WTC11 (cell line): ENCODE results near the gene BAG3. TPM values are rescaled to one million over a fixed set of nuclear protein-coding genes. Genes with fewer than 3 reads are reported as not detected.

Source experiments
- ATAC-seq: fragments of 200-7000 bp; cut with Tn5 transposase; 2 replicates; pipeline ENCODE4 v1.10.0; 2021; ENCODE audit warnings: mild to moderate bottlenecking, moderate library complexity
- CTCF ChIA-PET: fragments of 300-600 bp; sonication (Branson Sonifier 250); formaldehyde crosslinking; loops from one replicate; lab custom pipeline; 2021; ENCODE audit warnings: antibody characterized with exemption; lab: Charles Lee
- POLR2A ChIA-PET: fragments of 350-600 bp; sonication (Branson Sonifier 250); formaldehyde crosslinking; loops from one replicate; lab custom pipeline; 2021; ENCODE audit warnings: antibody characterized with exemption; lab: Charles Lee
- DNase-seq: peaks from one replicate; pipeline ENCODE4 v3.0.0; 2021; ENCODE audit warnings: low spot score
- H3K27ac Mint-ChIP-seq: 2 replicates; pipeline ENCODE4 v1.8.0; 2021; ENCODE audit warnings: mixed read lengths
- H3K27me3 Mint-ChIP-seq: 2 replicates; pipeline ENCODE4 v1.8.0; 2021; ENCODE audit warnings: low read depth, mild to moderate bottlenecking, moderate library complexity, mixed read lengths
- H3K36me3 Mint-ChIP-seq: 2 replicates; pipeline ENCODE4 v1.8.0; 2021; ENCODE audit warnings: mixed read lengths
- H3K4me1 Mint-ChIP-seq: 2 replicates; pipeline ENCODE4 v1.8.0; 2022; ENCODE audit warnings: mixed read lengths
- H3K4me3 Mint-ChIP-seq: 2 replicates; pipeline ENCODE4 v1.8.0; 2021; ENCODE audit warnings: mild to moderate bottlenecking, moderate library complexity, mixed read lengths
- H3K9me3 Mint-ChIP-seq: 2 replicates; pipeline ENCODE4 v1.8.0; 2021; ENCODE audit warnings: mixed read lengths
- CREB1 ChIP-seq: sonication (generic); formaldehyde crosslinking; IDR thresholded peaks from 2 replicates; pipeline ENCODE4 v1.8.0; 2023; ENCODE audit warnings: mild to moderate bottlenecking, missing genetic modification reagents
- FOXJ3 ChIP-seq: sonication (generic); formaldehyde crosslinking; IDR thresholded peaks from 2 replicates; pipeline ENCODE4 v1.9.0; 2021; ENCODE audit warnings: missing genetic modification reagents, mild to moderate bottlenecking, borderline replicate concordance
- GTF2I ChIP-seq: fragments of 250-450 bp; sonication (Bioruptor Pico); conservative IDR thresholded peaks from 2 replicates; pipeline ENCODE4 v1.4.0; 2021; ENCODE audit warnings: mild to moderate bottlenecking
- MXD4 ChIP-seq: fragments of 250-450 bp; sonication (Bioruptor Pico); IDR thresholded peaks from 2 replicates; pipeline ENCODE4 v1.8.0; 2021; ENCODE audit warnings: mild to moderate bottlenecking, moderate library complexity, borderline replicate concordance
- NR1H2 ChIP-seq: sonication (generic); formaldehyde crosslinking; IDR thresholded peaks from 2 replicates; pipeline ENCODE4 v1.9.0; 2021; ENCODE audit warnings: mild to moderate bottlenecking, moderate library complexity, missing genetic modification reagents
- TEAD1 ChIP-seq: sonication (generic); formaldehyde crosslinking; IDR thresholded peaks from 2 replicates; pipeline ENCODE4 v1.8.0; 2022; ENCODE audit warnings: mild to moderate bottlenecking, missing genetic modification reagents
- ZNF121 ChIP-seq: sonication (generic); formaldehyde crosslinking; IDR thresholded peaks from 2 replicates; pipeline ENCODE4 v1.8.0; 2023; ENCODE audit warnings: missing genetic modification reagents
- ZNF317 ChIP-seq: sonication (generic); formaldehyde crosslinking; IDR thresholded peaks from 2 replicates; pipeline ENCODE4 v1.8.1; 2023; ENCODE audit warnings: low read depth, mild to moderate bottlenecking, moderate library complexity, missing genetic modification reagents, borderline replicate concordance
- ZNF396 ChIP-seq: fragments of 250-450 bp; sonication (Bioruptor Pico); IDR thresholded peaks from 2 replicates; pipeline ENCODE4 v1.8.0; 2021; ENCODE audit warnings: mild to moderate bottlenecking, moderate library complexity, borderline replicate concordance
- ZNF416 ChIP-seq: fragments of 250-450 bp; sonication (Bioruptor Pico); IDR thresholded peaks from 2 replicates; pipeline ENCODE4 v1.9.0; 2021; ENCODE audit warnings: mild to moderate bottlenecking, inconsistent platforms
- ZNF423 ChIP-seq: fragments of 250-450 bp; sonication (Bioruptor Pico); IDR thresholded peaks from 2 replicates; pipeline ENCODE4 v2.1.2; 2022; ENCODE audit warnings: mild to moderate bottlenecking, moderate library complexity
- total RNA-seq: library from RNA; stranded (reverse); gene quantifications from 3 replicates; pipeline ENCODE4 v1.2.3, GENCODE V29; 2021
- TF ChIP-seq, protein P1 (sequence below): sonication (generic); formaldehyde crosslinking; conservative IDR thresholded peaks from 2 replicates; pipeline ENCODE4 v1.8.1; 2023; ENCODE audit warnings: mild to moderate bottlenecking, low read depth, missing genetic modification reagents, moderate library complexity
- TF ChIP-seq, protein P2 (sequence below): fragments of 200-600 bp; IDR thresholded peaks from 2 replicates; pipeline ENCODE4 v1.8.0; 2022; ENCODE audit warnings: antibody characterized with exemption
- TF ChIP-seq, protein P3 (sequence below): sonication (generic); formaldehyde crosslinking; IDR thresholded peaks from 2 replicates; pipeline ENCODE4 v1.8.1; 2022; ENCODE audit warnings: missing genetic modification reagents, borderline replicate concordance
- TF ChIP-seq, protein P4 (sequence below): sonication (generic); formaldehyde crosslinking; IDR thresholded peaks from 2 replicates; pipeline ENCODE4 v1.8.0; 2023; ENCODE audit warnings: missing genetic modification reagents
- TF ChIP-seq, protein P5 (sequence below): sonication (generic); formaldehyde crosslinking; IDR thresholded peaks from 2 replicates; pipeline ENCODE4 v1.8.0; 2023; ENCODE audit warnings: missing genetic modification reagents, mild to moderate bottlenecking, borderline replicate concordance
- TF ChIP-seq, protein P6 (sequence below): fragments of 250-450 bp; sonication (Bioruptor Pico); IDR thresholded peaks from 2 replicates; pipeline ENCODE4 v1.9.0; 2021; ENCODE audit warnings: mild to moderate bottlenecking

BAG3 gene
- total RNA-seq, 1 experiment from 2014 or later = 15.7 TPM

DNA sequence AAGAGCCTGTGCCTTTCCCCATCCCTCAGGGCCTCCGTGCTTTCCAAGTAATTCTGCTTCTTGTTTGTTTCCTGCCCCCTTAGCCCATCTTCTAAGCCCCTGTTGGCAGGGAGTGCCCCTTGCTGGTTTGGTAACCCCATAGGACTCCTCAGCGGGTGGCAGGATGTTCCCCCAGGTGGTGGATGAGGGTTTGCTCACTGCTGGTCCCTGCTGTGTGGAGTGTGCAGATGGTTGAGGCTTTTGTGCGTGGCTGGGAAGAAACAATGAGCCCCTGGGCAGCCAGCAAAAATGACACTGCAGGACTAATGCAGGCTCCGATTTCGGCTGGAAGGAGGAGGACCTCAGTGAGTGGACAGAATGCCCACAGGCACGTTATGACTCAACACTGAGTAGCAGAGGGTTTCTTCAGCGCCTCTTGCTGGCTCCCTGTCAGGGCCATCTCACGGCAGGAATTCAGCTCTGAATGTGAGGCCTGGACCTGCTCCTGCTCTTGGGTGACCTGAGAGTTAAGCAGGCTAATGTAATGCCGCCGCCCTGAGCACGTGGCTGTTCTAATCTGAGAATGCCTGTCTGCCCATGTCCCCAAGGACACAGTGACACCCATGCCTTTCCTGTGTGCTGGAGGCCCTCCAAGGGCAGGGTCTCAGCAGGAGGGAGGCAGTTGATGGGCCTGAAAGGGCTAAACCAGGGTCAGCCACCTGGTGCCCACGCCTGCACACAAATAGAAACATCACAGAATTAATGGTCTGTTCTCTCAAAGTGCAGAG, 16.6 kb downstream of the BAG3 start:
- ChIA-PET CTCF (interaction anchor here (1.5 to 3.0 kb wide), 2 partner anchors 19 to 64 kb away, joined by 3 to 10 read pairs; no protein-coding TSS in a partner anchor), POLR2A (no interaction called here)
- Mint-ChIP-seq H3K9me3 (no peaks in the 10 kb centered on the region), H3K4me3 (no peak overlapping the region), H3K27ac (peak overlapping the region; percentile 48; the same call in 1 of the 2 replicates), H3K27me3 (no peaks in the 10 kb centered on the region), H3K36me3 (peaks cover 20% of the 10 kb centered on the region), H3K4me1 (peaks cover 41% of the 10 kb centered on the region)
- ATAC-seq (peak; percentile 36), DNase-seq (no peak)
- TF ChIP-seq ZNF423 (CRISPR knock-in tag) (peak; percentile 98), TEAD1 (CRISPR knock-in tag) (peak; percentile 62; the same call in 1 of the 2 replicates), FOXJ3 (CRISPR knock-in tag) (no peak)

DNA sequence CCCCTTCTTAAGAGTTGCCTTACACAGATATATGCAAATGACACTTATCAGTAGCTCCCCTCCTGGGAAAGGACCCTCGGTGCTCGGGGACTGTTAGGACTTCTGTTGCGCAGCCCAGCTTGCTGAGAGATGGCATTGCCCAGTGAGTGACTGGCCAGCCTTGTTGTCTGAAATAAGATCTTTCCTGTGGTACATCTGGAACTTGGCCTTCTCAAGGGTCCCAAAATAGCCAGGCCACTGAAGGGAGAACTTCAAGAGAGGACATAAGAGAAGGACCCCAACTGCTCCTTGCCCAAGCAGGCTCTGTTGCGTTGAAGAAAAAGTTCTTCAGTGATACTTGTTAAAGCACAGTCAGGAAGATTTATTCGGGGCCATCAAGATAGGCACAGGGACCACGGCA, 17.3 kb downstream of the BAG3 start:
- DNase-seq = no peak
- no peak for ATAC-seq
- no peak overlapping the region for H3K4me3 Mint-ChIP-seq
- no peaks in the 10 kb centered on the region for H3K27me3 Mint-ChIP-seq
- H3K4me1 Mint-ChIP-seq = peaks cover 46% of the 10 kb centered on the region
- TF ChIP-seq ZNF423 (CRISPR knock-in tag) = no peak
- TF ChIP-seq, protein P1, sequence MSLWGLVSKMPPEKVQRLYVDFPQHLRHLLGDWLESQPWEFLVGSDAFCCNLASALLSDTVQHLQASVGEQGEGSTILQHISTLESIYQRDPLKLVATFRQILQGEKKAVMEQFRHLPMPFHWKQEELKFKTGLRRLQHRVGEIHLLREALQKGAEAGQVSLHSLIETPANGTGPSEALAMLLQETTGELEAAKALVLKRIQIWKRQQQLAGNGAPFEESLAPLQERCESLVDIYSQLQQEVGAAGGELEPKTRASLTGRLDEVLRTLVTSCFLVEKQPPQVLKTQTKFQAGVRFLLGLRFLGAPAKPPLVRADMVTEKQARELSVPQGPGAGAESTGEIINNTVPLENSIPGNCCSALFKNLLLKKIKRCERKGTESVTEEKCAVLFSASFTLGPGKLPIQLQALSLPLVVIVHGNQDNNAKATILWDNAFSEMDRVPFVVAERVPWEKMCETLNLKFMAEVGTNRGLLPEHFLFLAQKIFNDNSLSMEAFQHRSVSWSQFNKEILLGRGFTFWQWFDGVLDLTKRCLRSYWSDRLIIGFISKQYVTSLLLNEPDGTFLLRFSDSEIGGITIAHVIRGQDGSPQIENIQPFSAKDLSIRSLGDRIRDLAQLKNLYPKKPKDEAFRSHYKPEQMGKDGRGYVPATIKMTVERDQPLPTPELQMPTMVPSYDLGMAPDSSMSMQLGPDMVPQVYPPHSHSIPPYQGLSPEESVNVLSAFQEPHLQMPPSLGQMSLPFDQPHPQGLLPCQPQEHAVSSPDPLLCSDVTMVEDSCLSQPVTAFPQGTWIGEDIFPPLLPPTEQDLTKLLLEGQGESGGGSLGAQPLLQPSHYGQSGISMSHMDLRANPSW (CRISPR knock-in tag) = no peak
- TF ChIP-seq ZNF121 (CRISPR knock-in tag) = no peak
- TF ChIP-seq, protein P2, sequence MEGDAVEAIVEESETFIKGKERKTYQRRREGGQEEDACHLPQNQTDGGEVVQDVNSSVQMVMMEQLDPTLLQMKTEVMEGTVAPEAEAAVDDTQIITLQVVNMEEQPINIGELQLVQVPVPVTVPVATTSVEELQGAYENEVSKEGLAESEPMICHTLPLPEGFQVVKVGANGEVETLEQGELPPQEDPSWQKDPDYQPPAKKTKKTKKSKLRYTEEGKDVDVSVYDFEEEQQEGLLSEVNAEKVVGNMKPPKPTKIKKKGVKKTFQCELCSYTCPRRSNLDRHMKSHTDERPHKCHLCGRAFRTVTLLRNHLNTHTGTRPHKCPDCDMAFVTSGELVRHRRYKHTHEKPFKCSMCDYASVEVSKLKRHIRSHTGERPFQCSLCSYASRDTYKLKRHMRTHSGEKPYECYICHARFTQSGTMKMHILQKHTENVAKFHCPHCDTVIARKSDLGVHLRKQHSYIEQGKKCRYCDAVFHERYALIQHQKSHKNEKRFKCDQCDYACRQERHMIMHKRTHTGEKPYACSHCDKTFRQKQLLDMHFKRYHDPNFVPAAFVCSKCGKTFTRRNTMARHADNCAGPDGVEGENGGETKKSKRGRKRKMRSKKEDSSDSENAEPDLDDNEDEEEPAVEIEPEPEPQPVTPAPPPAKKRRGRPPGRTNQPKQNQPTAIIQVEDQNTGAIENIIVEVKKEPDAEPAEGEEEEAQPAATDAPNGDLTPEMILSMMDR = no peak
- TF ChIP-seq, protein P3, sequence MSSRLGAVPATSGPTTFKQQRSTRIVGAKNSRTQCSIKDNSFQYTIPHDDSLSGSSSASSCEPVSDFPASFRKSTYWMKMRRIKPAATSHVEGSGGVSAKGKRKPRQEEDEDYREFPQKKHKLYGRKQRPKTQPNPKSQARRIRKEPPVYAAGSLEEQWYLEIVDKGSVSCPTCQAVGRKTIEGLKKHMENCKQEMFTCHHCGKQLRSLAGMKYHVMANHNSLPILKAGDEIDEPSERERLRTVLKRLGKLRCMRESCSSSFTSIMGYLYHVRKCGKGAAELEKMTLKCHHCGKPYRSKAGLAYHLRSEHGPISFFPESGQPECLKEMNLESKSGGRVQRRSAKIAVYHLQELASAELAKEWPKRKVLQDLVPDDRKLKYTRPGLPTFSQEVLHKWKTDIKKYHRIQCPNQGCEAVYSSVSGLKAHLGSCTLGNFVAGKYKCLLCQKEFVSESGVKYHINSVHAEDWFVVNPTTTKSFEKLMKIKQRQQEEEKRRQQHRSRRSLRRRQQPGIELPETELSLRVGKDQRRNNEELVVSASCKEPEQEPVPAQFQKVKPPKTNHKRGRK (CRISPR knock-in tag) = no peak
- TF ChIP-seq, protein P4, sequence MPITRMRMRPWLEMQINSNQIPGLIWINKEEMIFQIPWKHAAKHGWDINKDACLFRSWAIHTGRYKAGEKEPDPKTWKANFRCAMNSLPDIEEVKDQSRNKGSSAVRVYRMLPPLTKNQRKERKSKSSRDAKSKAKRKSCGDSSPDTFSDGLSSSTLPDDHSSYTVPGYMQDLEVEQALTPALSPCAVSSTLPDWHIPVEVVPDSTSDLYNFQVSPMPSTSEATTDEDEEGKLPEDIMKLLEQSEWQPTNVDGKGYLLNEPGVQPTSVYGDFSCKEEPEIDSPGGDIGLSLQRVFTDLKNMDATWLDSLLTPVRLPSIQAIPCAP (CRISPR knock-in tag) = no peak
- TF ChIP-seq, all 79 proteins: peak for 0
- Mint-ChIP-seq H3K36me3 (peaks cover 27% of the 10 kb centered on the region), H3K9me3 (no peaks in the 10 kb centered on the region), H3K27ac (peak overlapping the region; percentile 48; the same call in 1 of the 2 replicates)
- ChIA-PET CTCF (interaction anchor here (3.0 kb wide), 1 partner anchor 19 kb away, joined by 10 read pairs; no protein-coding TSS in a partner anchor), POLR2A (no interaction called here)

DNA sequence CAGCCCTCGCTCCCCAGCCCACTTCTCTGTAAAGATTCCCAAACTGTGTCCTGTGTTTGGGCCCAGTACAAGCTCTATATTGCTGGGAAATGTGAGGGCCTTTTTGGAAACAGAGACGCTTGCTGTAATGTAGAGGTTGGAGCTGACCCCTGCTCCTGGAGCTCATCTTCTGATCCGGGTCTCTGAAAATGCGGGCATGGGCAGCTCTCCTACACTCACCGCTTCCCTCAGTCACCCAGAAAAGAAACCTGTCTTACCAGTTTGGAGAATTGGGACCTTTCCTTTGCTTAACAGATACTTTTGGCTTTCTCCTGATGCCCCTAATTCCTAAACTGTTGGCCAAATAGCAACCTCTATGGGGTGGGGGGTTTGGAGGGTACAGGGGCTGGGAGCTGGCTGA, 18.2 kb downstream of the BAG3 start:
- POLR2A ChIA-PET = interaction anchor here (0.6 kb wide), 1 partner anchor 56 kb away, joined by 5 read pairs; the partner anchor contains the start of gene INPP5F
- Mint-ChIP-seq H3K36me3 (peaks cover 33% of the 10 kb centered on the region), H3K4me1 (peaks cover 39% of the 10 kb centered on the region), H3K9me3 (no peaks in the 10 kb centered on the region), H3K27ac (no peak overlapping the region), H3K27me3 (no peaks in the 10 kb centered on the region), H3K4me3 (no peak overlapping the region)
- ATAC-seq = no peak
- CTCF ChIA-PET = interaction anchor here (0.9 to 1.7 kb wide), 2 partner anchors 18 kb away, joined by 3 to 4 read pairs; partner anchors contain the start of gene BAG3
- DNase-seq = no peak
- TF ChIP-seq, protein P5, sequence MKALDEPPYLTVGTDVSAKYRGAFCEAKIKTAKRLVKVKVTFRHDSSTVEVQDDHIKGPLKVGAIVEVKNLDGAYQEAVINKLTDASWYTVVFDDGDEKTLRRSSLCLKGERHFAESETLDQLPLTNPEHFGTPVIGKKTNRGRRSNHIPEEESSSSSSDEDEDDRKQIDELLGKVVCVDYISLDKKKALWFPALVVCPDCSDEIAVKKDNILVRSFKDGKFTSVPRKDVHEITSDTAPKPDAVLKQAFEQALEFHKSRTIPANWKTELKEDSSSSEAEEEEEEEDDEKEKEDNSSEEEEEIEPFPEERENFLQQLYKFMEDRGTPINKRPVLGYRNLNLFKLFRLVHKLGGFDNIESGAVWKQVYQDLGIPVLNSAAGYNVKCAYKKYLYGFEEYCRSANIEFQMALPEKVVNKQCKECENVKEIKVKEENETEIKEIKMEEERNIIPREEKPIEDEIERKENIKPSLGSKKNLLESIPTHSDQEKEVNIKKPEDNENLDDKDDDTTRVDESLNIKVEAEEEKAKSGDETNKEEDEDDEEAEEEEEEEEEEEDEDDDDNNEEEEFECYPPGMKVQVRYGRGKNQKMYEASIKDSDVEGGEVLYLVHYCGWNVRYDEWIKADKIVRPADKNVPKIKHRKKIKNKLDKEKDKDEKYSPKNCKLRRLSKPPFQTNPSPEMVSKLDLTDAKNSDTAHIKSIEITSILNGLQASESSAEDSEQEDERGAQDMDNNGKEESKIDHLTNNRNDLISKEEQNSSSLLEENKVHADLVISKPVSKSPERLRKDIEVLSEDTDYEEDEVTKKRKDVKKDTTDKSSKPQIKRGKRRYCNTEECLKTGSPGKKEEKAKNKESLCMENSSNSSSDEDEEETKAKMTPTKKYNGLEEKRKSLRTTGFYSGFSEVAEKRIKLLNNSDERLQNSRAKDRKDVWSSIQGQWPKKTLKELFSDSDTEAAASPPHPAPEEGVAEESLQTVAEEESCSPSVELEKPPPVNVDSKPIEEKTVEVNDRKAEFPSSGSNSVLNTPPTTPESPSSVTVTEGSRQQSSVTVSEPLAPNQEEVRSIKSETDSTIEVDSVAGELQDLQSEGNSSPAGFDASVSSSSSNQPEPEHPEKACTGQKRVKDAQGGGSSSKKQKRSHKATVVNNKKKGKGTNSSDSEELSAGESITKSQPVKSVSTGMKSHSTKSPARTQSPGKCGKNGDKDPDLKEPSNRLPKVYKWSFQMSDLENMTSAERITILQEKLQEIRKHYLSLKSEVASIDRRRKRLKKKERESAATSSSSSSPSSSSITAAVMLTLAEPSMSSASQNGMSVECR = no peak
- no peak for TF ChIP-seq ZNF317
- TF ChIP-seq GTF2I (CRISPR knock-in tag) = no peak
- TF ChIP-seq, protein P6, sequence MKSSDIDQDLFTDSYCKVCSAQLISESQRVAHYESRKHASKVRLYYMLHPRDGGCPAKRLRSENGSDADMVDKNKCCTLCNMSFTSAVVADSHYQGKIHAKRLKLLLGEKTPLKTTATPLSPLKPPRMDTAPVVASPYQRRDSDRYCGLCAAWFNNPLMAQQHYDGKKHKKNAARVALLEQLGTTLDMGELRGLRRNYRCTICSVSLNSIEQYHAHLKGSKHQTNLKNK (CRISPR knock-in tag) = no peak
- no peak for TF ChIP-seq NR1H2 (CRISPR knock-in tag)
- no peak for TF ChIP-seq ZNF416 (CRISPR knock-in tag)
- no peak for TF ChIP-seq CREB1 (CRISPR knock-in tag)
- TF ChIP-seq MXD4 (CRISPR knock-in tag) = no peak
- no peak for TF ChIP-seq ZNF396
